H1 (cell line): Measurements from ENCODE around the gene ELMO1. TPM values are rescaled to one million over a fixed set of nuclear protein-coding genes. Genes with fewer than 3 reads are reported as not detected.

Experiments used
- CTCF ChIA-PET: fragments of 300-600 bp; sonication (Branson Sonifier 250); formaldehyde crosslinking; loops from one replicate; lab custom pipeline; 2021; ENCODE audit not compliant: partially characterized antibody; lab: Charles Lee
- POLR2A ChIA-PET: fragments of 300-600 bp; sonication (Branson Sonifier 250); formaldehyde crosslinking; loops from one replicate; lab custom pipeline; 2021; ENCODE audit warnings: inconsistent platforms; ENCODE audit not compliant: partially characterized antibody; lab: Charles Lee
- DNase-seq, 2 experiments: peaks; one replicate each; pipeline versions ENCODE4 v3.0.0 to v3.0.0-alpha.2; 2010 to 2022; ENCODE audit warnings: low spot score in 2 of 2, low read depth in 1 of 2, mixed read lengths in 1 of 2
- FAIRE-seq: peaks from 2 replicates; lab custom pipeline; 2011; peaks lifted over from hg19 to GRCh38; lab: Jason Lieb, UNC
- H2AFZ ChIP-seq: 2 replicates; pipeline ENCODE4 v1.8.1; 2012; ENCODE audit warnings: low read length, inconsistent platforms
- H2AK5ac ChIP-seq: 2 replicates; pipeline ENCODE4 v1.6.1; 2013; ENCODE audit warnings: low read depth, low read length
- H2BK120ac ChIP-seq: replicated peaks from 2 replicates; pipeline ENCODE3; 2013; ENCODE audit warnings: low read depth, low read length, inconsistent platforms
- H2BK12ac ChIP-seq: 2 replicates; pipeline ENCODE4 v1.6.1; 2013; ENCODE audit warnings: low read depth, low read length
- H2BK15ac ChIP-seq: 2 replicates; pipeline ENCODE4 v1.6.1; 2013; ENCODE audit warnings: low read length
- H2BK20ac ChIP-seq: 2 replicates; pipeline ENCODE4 v1.6.1; 2013; ENCODE audit warnings: low read length
- H2BK5ac ChIP-seq: 2 replicates; pipeline ENCODE4 v1.6.1; 2013; ENCODE audit warnings: low read depth, low read length
- H3K14ac ChIP-seq: 2 replicates; pipeline ENCODE4 v1.6.1; 2013; ENCODE audit warnings: inconsistent platforms; ENCODE audit not compliant: insufficient read length
- H3K18ac ChIP-seq: 2 replicates; pipeline ENCODE4 v1.6.1; 2013; ENCODE audit warnings: low read length; ENCODE audit errors: extremely low read depth
- H3K23ac ChIP-seq: 2 replicates; pipeline ENCODE4 v1.6.1; 2013; ENCODE audit warnings: inconsistent platforms; ENCODE audit not compliant: insufficient read length
- H3K23me2 ChIP-seq: 2 replicates; pipeline ENCODE4 v1.6.1; 2013; ENCODE audit warnings: low read depth, low read length
- H3K27ac ChIP-seq: 2 replicates; pipeline ENCODE4 v1.6.1; 2011; ENCODE audit warnings: low read depth, low read length, inconsistent platforms
- H3K27me3 ChIP-seq, 4 experiments: replicated peaks in 1 of 4; 1 replicate in 1 of 4; 2 replicates in 3 of 4; pipeline versions ENCODE4 v1.6.1 to v1.8.1; 2011 to 2013; ENCODE audit warnings: low read length in 3 of 4, mild to moderate bottlenecking in 3 of 4, inconsistent platforms in 2 of 4, mixed read lengths in 2 of 4, moderate library complexity in 1 of 4; ENCODE audit not compliant: control insufficient read depth in 3 of 4, insufficient read depth in 3 of 4; ENCODE audit errors: extremely low read depth in 1 of 4
- H3K36me3 ChIP-seq, 4 experiments: 2 replicates each; pipeline versions ENCODE4 v1.6.1 to v1.8.1; 2011 to 2013; ENCODE audit warnings: mild to moderate bottlenecking in 4 of 4, low read length in 3 of 4, moderate library complexity in 2 of 4, control low read depth in 1 of 4, inconsistent platforms in 1 of 4; ENCODE audit not compliant: insufficient read depth in 4 of 4, control insufficient read depth in 2 of 4
- H3K4ac ChIP-seq: replicated peaks from 2 replicates; pipeline ENCODE3; 2013; ENCODE audit warnings: low read length, low read depth, mixed read lengths, inconsistent platforms; ENCODE audit not compliant: insufficient read length
- H3K4me1 ChIP-seq, 4 experiments: replicated peaks in 1 of 4; 1 replicate in 1 of 4; 2 replicates in 3 of 4; pipeline versions ENCODE4 v1.6.1 to v1.8.1; 2011 to 2013; ENCODE audit warnings: low read length in 3 of 4, inconsistent platforms in 2 of 4, mixed read lengths in 1 of 4; ENCODE audit not compliant: insufficient read depth in 4 of 4, control insufficient read depth in 3 of 4
- H3K4me2 ChIP-seq, 2 experiments: 2 replicates each; pipeline versions ENCODE4 v1.6.1 to v1.8.1; 2011 to 2013; ENCODE audit warnings: low read depth in 2 of 2, low read length in 2 of 2, control low read depth in 1 of 2, inconsistent platforms in 1 of 2, mild to moderate bottlenecking in 1 of 2; ENCODE audit not compliant: insufficient read depth in 1 of 2
- H3K4me3 ChIP-seq, 4 experiments: fragments of 200-600, 300-600 bp in 1 of 4; sonication (generic), shearing (Covaris generic), sonication (Bioruptor Twin) in 1 of 4; 2 replicates each; pipeline versions ENCODE4 v1.5.1 to v1.8.1; 2011 to 2016; ENCODE audit warnings: low read length in 4 of 4, low read depth in 3 of 4, control low read depth in 2 of 4, inconsistent platforms in 2 of 4, mild to moderate bottlenecking in 2 of 4, mixed read lengths in 1 of 4, moderate library complexity in 1 of 4; ENCODE audit not compliant: insufficient read depth in 2 of 4; ENCODE audit errors: extremely low read depth in 1 of 4
- H3K56ac ChIP-seq: replicated peaks from 2 replicates; pipeline ENCODE3; 2013; ENCODE audit warnings: low read depth, mild to moderate bottlenecking, mixed read lengths, low read length, inconsistent platforms; ENCODE audit not compliant: insufficient read length
- H3K79me1 ChIP-seq: 2 replicates; pipeline ENCODE4 v1.6.1; 2013; ENCODE audit warnings: low read depth, low read length, control low read depth
- H3K79me2 ChIP-seq, 2 experiments: 2 replicates each; pipeline versions ENCODE4 v1.6.1 to v1.8.1; 2012 to 2013; ENCODE audit warnings: low read length in 2 of 2, mild to moderate bottlenecking in 2 of 2, inconsistent platforms in 1 of 2; ENCODE audit not compliant: insufficient read depth in 2 of 2, control insufficient read depth in 1 of 2
- H3K9ac ChIP-seq, 4 experiments: replicated peaks in 1 of 4; 1 replicate in 1 of 4; 2 replicates in 3 of 4; pipeline versions ENCODE4 v1.6.1 to v1.8.1; 2011 to 2013; ENCODE audit warnings: low read depth in 3 of 4, low read length in 3 of 4, control low read depth in 2 of 4, mild to moderate bottlenecking in 2 of 4, moderate library complexity in 2 of 4, inconsistent platforms in 1 of 4; ENCODE audit errors: extremely low read depth in 1 of 4
- H3K9me3 ChIP-seq, 2 experiments: 2 replicates each; pipeline versions ENCODE4 v1.6.1 to v1.8.1; 2012 to 2013; ENCODE audit warnings: mild to moderate bottlenecking in 2 of 2, moderate library complexity in 2 of 2, control low read depth in 1 of 2, inconsistent platforms in 1 of 2, low read depth in 1 of 2, low read length in 1 of 2, mixed read lengths in 1 of 2; ENCODE audit not compliant: insufficient read depth in 2 of 2
- H4K20me1 ChIP-seq, 2 experiments: replicated peaks in 1 of 2; 2 replicates each; pipeline versions ENCODE3 to v1.8.1; 2011 to 2013; ENCODE audit warnings: inconsistent platforms in 2 of 2, low read length in 2 of 2, mild to moderate bottlenecking in 1 of 2; ENCODE audit not compliant: insufficient read depth in 2 of 2, control insufficient read depth in 1 of 2
- H4K5ac ChIP-seq: 2 replicates; pipeline ENCODE4 v1.6.1; 2013; ENCODE audit warnings: low read length, low read depth, mixed read lengths, inconsistent platforms; ENCODE audit not compliant: insufficient read length
- H4K8ac ChIP-seq: 2 replicates; pipeline ENCODE4 v1.8.0; 2013; ENCODE audit warnings: mild to moderate bottlenecking, moderate library complexity, low read length, inconsistent platforms; ENCODE audit not compliant: insufficient read depth; ENCODE audit errors: extremely low read depth
- H4K91ac ChIP-seq: replicated peaks from 2 replicates; pipeline ENCODE3; 2013; ENCODE audit warnings: low read length, mixed read lengths, inconsistent platforms; ENCODE audit not compliant: insufficient read length
- BACH1 ChIP-seq: IDR thresholded peaks from 2 replicates; pipeline ENCODE4 v1.6.1; 2012; ENCODE audit warnings: low read length, improper control_type of control experiment
- FOSL1 ChIP-seq: IDR thresholded peaks from 2 replicates; pipeline ENCODE4 v1.6.1; 2011; ENCODE audit warnings: mild to moderate bottlenecking, low read depth, low read length, moderate library complexity; ENCODE audit not compliant: insufficient read depth
- POLR2A ChIP-seq, 2 experiments: IDR thresholded peaks; 1 replicate in 1 of 2; 2 replicates in 1 of 2; pipeline ENCODE4 v1.6.1; 2011; ENCODE audit warnings: low read depth in 2 of 2, low read length in 2 of 2, mild to moderate bottlenecking in 2 of 2; ENCODE audit errors: control extremely low read depth in 1 of 2
- POLR2AphosphoS5 ChIP-seq: IDR thresholded peaks from 2 replicates; pipeline ENCODE4 v1.6.1; 2011; ENCODE audit warnings: low read depth, low read length
- RXRA ChIP-seq: IDR thresholded peaks from 2 replicates; pipeline ENCODE4 v1.6.1; 2011; ENCODE audit warnings: low read depth, mild to moderate bottlenecking, low read length, moderate library complexity; ENCODE audit not compliant: insufficient read depth
- SIN3A ChIP-seq, 2 experiments: IDR thresholded peaks in 1 of 2; conservative IDR thresholded peaks in 1 of 2; 2 replicates each; pipeline ENCODE4 v1.6.1; 2011 to 2012; ENCODE audit warnings: low read length in 2 of 2, improper control_type of control experiment in 1 of 2, low read depth in 1 of 2, mild to moderate bottlenecking in 1 of 2
- YY1 ChIP-seq: IDR thresholded peaks from 2 replicates; pipeline ENCODE4 v1.6.1; 2011; ENCODE audit warnings: low read depth, mild to moderate bottlenecking, low read length
- WGBS, 2 experiments: shearing (Covaris generic) in 1 of 2; methylation state at CpG; one replicate each; pipeline versions ENCODE4 v1.1.6 to v1.1.7; 2013 to 2015; ENCODE audit warnings: low lambda C conversion rate in 2 of 2, mixed read lengths in 2 of 2, inconsistent platforms in 1 of 2, low coverage in 1 of 2, missing lambda C conversion rate in 1 of 2; ENCODE audit not compliant: insufficient replicate concordance in 2 of 2, insufficient coverage in 1 of 2, insufficient read length in 1 of 2; ENCODE audit errors: extremely low coverage in 1 of 2, missing lambda C conversion rate in 1 of 2; 5-methylcytosine and 5-hydroxymethylcytosine counted together
- polyA plus RNA-seq, 7 experiments: library from polyadenylated mRNA; depleted of rRNA in 3 of 7; stranded (reverse) in 5 of 7; unstranded in 2 of 7; fragments of >200 nt in 5 of 7; fragments of 200-250 nt in 2 of 7; gene quantifications; 1 replicate in 5 of 7; 2 replicates in 1 of 7; 4 replicates in 1 of 7; pipeline versions ENCODE4 v1.2.1 to v1.2.3, GENCODE V29; 2011 to 2013; ENCODE audit warnings: missing spikeins in 2 of 7, mixed read lengths in 2 of 7
- total RNA-seq: library from RNA; stranded (reverse); fragmentation: NEBNext Ultra II Directional; extraction: Animal tissue kit (Norgen Biotek cat#: 25700); gene quantifications from 2 replicates; pipeline ENCODE4 v1.2.1, GENCODE V29; 2021

Gene ELMO1
- total and polyA plus RNA-seq, 2 of the 8 experiments (the other 6 are each of a cell fraction or from before 2014, with no cell fraction given): 18.4 to 21.0 TPM

GRCh38 chr7:37359662-37360444, 88.8 kb downstream of the ELMO1 start:
- DNase-seq: no peak
- Histone ChIP-seq H3K56ac (no peak overlapping the region), H2BK20ac (no peak overlapping the region), H3K14ac (no peak overlapping the region), H3K79me1 (no peaks in the 10 kb centered on the region; the same call in 1 of the 2 replicates), H3K23ac (no peak overlapping the region), H3K4me3 (no peak overlapping the region), H3K4me2 (no peak overlapping the region), H3K27ac (no peak overlapping the region), H3K79me2 (peaks cover 0 to 3% of the 10 kb centered on the region in 2 experiments; a peak in 1 of 4 replicates), H2BK15ac (no peak overlapping the region), H3K9ac (no peak overlapping the region), H2BK120ac (no peak overlapping the region), H4K20me1 (no peaks in the 10 kb centered on the region), H3K23me2 (no peaks in the 10 kb centered on the region; the same call in 1 of the 2 replicates), H2BK5ac (no peak overlapping the region), H3K27me3 (no peaks in the 10 kb centered on the region), H2AFZ (no peak overlapping the region), H4K8ac (no peak overlapping the region), H3K36me3 (no peaks in the 10 kb centered on the region), H2AK5ac (no peak overlapping the region), H3K18ac (no peak overlapping the region), H4K5ac (no peak overlapping the region), H3K4me1 (peaks cover 0 to 6% (median 3%) of the 10 kb centered on the region in 4 experiments; a peak in 4 of 7 replicates), H3K4ac (no peak overlapping the region), H2BK12ac (no peak overlapping the region), H4K91ac (no peak overlapping the region), H3K9me3 (no peaks in the 10 kb centered on the region)
- CTCF ChIA-PET: interaction anchor here (0.8 to 1.1 kb wide), 2 partner anchors 87 to 159 kb away, joined by 3 read pairs; no protein-coding TSS in a partner anchor
- POLR2A ChIA-PET: no interaction called here
- TF ChIP-seq YY1 (no peak), FOSL1 (no peak), POLR2A (IDR thresholded peaks at IDR 0.05; ENCODE audit: control extremely low read depth in 1 of 2, low read depth in 2 of 2, low read length in 2 of 2) (no peak), SIN3A (conservative IDR thresholded peaks at IDR 0.05 in 1 of 2, IDR thresholded peaks at IDR 0.05 in 1 of 2; ENCODE audit: low read depth in 1 of 2, low read length in 2 of 2) (no peak), POLR2AphosphoS5 (no peak), BACH1 (no peak), RXRA (no peak)
- FAIRE-seq: no peak
- 93% methylated on average over 11 of the region's 11 CpGs; no CpG with 5 or more reads in 1 of the 2 experiments for WGBS, 2 experiments
